Measurements from ENCODE around the gene MRGPRD.
"Not testable (repeated sequence)": the region's sequence is repeated elsewhere in the genome, so short reads cannot be mapped to it uniquely, and the experiment has no call there.

Gene MRGPRD

GRCh38 chr11:69005631-69006368 is 25.0 kb upstream of the MRGPRD start:
- no peak for DNase-seq

GRCh38 chr11:69005183-69005630 is 24.4 kb upstream of the MRGPRD start:
- DNase-seq, result no peak

GRCh38 chr11:69004411-69005182 is 23.8 kb upstream of the MRGPRD start:
- no peak for DNase-seq

GRCh38 chr11:69003866-69004367 is 23.1 kb upstream of the MRGPRD start:
- DNase-seq, result no peak

GRCh38 chr11:69003301-69003865 is 22.6 kb upstream of the MRGPRD start:
- no peak for DNase-seq

GRCh38 chr11:69002570-69003231 is 21.9 kb upstream of the MRGPRD start:
- no peak for DNase-seq

- DNase-seq, result no peak
These were observed 21.4 kb upstream of the MRGPRD start for GRCh38 chr11:69002110-69002569.

- DNase-seq, result no peak
These were observed 20.7 kb upstream of the MRGPRD start for GRCh38 chr11:69001243-69002081.

GRCh38 chr11:69000831-69001242 is 20.1 kb upstream of the MRGPRD start:
- peak; percentile 81 for DNase-seq

- no peak for DNase-seq
These were observed 19.6 kb upstream of the MRGPRD start for GRCh38 chr11:69000391-69000790.

GRCh38 chr11:68999748-69000355 is 19.1 kb upstream of the MRGPRD start:
- not testable (repeated sequence) for DNase-seq

GRCh38 chr11:68999093-68999747 is 18.4 kb upstream of the MRGPRD start:
- no peak for DNase-seq

GRCh38 chr11:68998390-68998911 is 17.7 kb upstream of the MRGPRD start:
- no peak for DNase-seq

GRCh38 chr11:68997995-68998348 is 17.2 kb upstream of the MRGPRD start:
- no peak for DNase-seq

- DNase-seq, result no peak
These were observed 16.6 kb upstream of the MRGPRD start for GRCh38 chr11:68997124-68997994.

GRCh38 chr11:68996376-68997123 is 15.8 kb upstream of the MRGPRD start:
- DNase-seq, result no peak

GRCh38 chr11:68994894-68995285 is 14.1 kb upstream of the MRGPRD start:
- no peak for DNase-seq

- DNase-seq, result no peak
These were observed 13.5 kb upstream of the MRGPRD start for GRCh38 chr11:68994161-68994893.
